ENCODE measurements around the gene CA7.

Gene CA7

GRCh38 chr16:66844342-66845079 is at the start of gene CA7:
Gene CA7, plus strand, starts transcription at chr16:66844414. Its CDS starts 74 bp downstream, at chr16:66844488.
- H3K4me3 ChIP-seq, result peak within 1 kb of the TSS; percentile 22; the same call in 1 of the 2 replicates
- no peak for DNase-seq (ENCODE audit: low read depth, low spot score)
- H3K36me3 ChIP-seq (ENCODE audit: insufficient read depth, low read length), result no peaks in the 10 kb centered on the region
- no peak within 1 kb of the TSS for H3K9ac ChIP-seq (ENCODE audit: insufficient read length)
- TF ChIP-seq EZH2 (IDR thresholded peaks at IDR 0.05) (no peak), FOXP2 (optimal IDR thresholded peaks at IDR 0.05; ENCODE audit: control extremely low read depth, extremely low read length, insufficient read depth) (no peak)
- H3K27ac ChIP-seq, result no peak within 1 kb of the TSS
- no peaks in the 10 kb centered on the region for H3K9me3 ChIP-seq (ENCODE audit: low read depth, low read length)

DNA sequence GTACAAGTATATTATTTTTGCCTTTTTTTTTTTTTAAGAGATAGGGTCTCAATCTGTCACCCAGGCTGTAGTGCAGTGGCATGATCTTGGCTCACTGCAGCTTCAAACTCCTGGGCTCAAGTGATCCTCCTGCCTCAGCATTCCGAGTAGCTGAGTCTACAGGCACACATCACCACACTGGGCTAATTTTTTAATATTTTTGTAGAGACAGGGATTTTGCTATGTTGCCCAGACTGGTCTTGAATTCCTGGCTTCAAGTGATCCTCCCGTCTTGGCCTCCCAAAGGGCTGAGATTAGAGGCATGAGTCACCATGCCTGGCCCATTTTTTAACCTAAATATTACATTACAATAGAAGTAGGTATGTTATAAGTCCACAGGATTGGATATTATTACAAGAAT is 46.1 kb upstream of the CA7 start:
- Histone ChIP-seq H3K36me3 (ENCODE audit: insufficient read depth, low read length) (no peaks in the 10 kb centered on the region), H3K4me3 (no peak overlapping the region), H3K9me3 (ENCODE audit: low read depth, low read length) (no peaks in the 10 kb centered on the region), H3K9ac (ENCODE audit: insufficient read length) (no peak overlapping the region), H3K27ac (no peak overlapping the region)
- no peak for DNase-seq (ENCODE audit: low read depth, low spot score)
- TF ChIP-seq POLR2AphosphoS5 (IDR thresholded peaks at IDR 0.05; ENCODE audit: borderline replicate concordance, low read depth, low read length) (no peak), FOXP2 (optimal IDR thresholded peaks at IDR 0.05; ENCODE audit: control extremely low read depth, extremely low read length, insufficient read depth) (no peak), EZH2 (IDR thresholded peaks at IDR 0.05) (no peak)

- no peak overlapping the region for H3K4me3 ChIP-seq
- no peak overlapping the region for H3K9ac ChIP-seq (ENCODE audit: insufficient read length)
- peaks cover 21% of the 10 kb centered on the region for H3K36me3 ChIP-seq (ENCODE audit: insufficient read depth, low read length)
- no peaks in the 10 kb centered on the region for H3K9me3 ChIP-seq (ENCODE audit: low read depth, low read length)
- H3K27ac ChIP-seq, result no peak overlapping the region
- no peak for DNase-seq (ENCODE audit: low read depth, low spot score)
- no peak for TF ChIP-seq EZH2 (IDR thresholded peaks at IDR 0.05)
- no peak for TF ChIP-seq FOXP2 (optimal IDR thresholded peaks at IDR 0.05; ENCODE audit: control extremely low read depth, extremely low read length, insufficient read depth)
- no peak for TF ChIP-seq POLR2AphosphoS5 (IDR thresholded peaks at IDR 0.05; ENCODE audit: borderline replicate concordance, low read depth, low read length)
These were observed 43.4 kb upstream of the CA7 start for GRCh38 chr16:66800856-66801255.

- peaks cover 22% of the 10 kb centered on the region for H3K36me3 ChIP-seq (ENCODE audit: insufficient read depth, low read length)
These were observed 42.7 kb upstream of the CA7 start, which contains the start of gene TERB1 for GRCh38 chr16:66801320-66802105. Gene TERB1, minus strand, starts transcription at chr16:66801584. Its CDS starts 4,786 bp downstream, at chr16:66796798.

GRCh38 chr16:66802159-66802558 is 42.1 kb upstream of the CA7 start:
- Histone ChIP-seq H3K9me3 (ENCODE audit: low read depth, low read length) (no peaks in the 10 kb centered on the region), H3K27ac (no peak overlapping the region), H3K36me3 (ENCODE audit: insufficient read depth, low read length) (peaks cover 22% of the 10 kb centered on the region), H3K9ac (ENCODE audit: insufficient read length) (no peak overlapping the region), H3K4me3 (no peak overlapping the region)
- no peak for DNase-seq (ENCODE audit: low read depth, low spot score)
- TF ChIP-seq FOXP2 (optimal IDR thresholded peaks at IDR 0.05; ENCODE audit: control extremely low read depth, extremely low read length, insufficient read depth) (no peak), POLR2AphosphoS5 (IDR thresholded peaks at IDR 0.05; ENCODE audit: borderline replicate concordance, low read depth, low read length) (no peak), EZH2 (IDR thresholded peaks at IDR 0.05) (no peak)

More at GRCh38 chr16:66801320-66802105, 42.7 kb upstream of the CA7 start, which contains the start of gene TERB1:
- Histone ChIP-seq H3K27ac (no peak within 1 kb of the TSS), H3K9me3 (ENCODE audit: low read depth, low read length) (no peaks in the 10 kb centered on the region), H3K9ac (ENCODE audit: insufficient read length) (no peak within 1 kb of the TSS), H3K4me3 (no peak within 1 kb of the TSS)
- no peak for DNase-seq (ENCODE audit: low read depth, low spot score)
- TF ChIP-seq POLR2AphosphoS5 (IDR thresholded peaks at IDR 0.05; ENCODE audit: borderline replicate concordance, low read depth, low read length) (no peak), FOXP2 (optimal IDR thresholded peaks at IDR 0.05; ENCODE audit: control extremely low read depth, extremely low read length, insufficient read depth) (no peak), EZH2 (IDR thresholded peaks at IDR 0.05) (no peak)

- peaks cover 46% of the 10 kb centered on the region for H3K36me3 ChIP-seq (ENCODE audit: insufficient read depth, low read length)
- DNase-seq (ENCODE audit: low read depth, low spot score), result no peak
- no peak overlapping the region for H3K9ac ChIP-seq (ENCODE audit: insufficient read length)
- H3K27ac ChIP-seq, result no peak overlapping the region
- TF ChIP-seq FOXP2 (optimal IDR thresholded peaks at IDR 0.05; ENCODE audit: control extremely low read depth, extremely low read length, insufficient read depth) (no peak), EZH2 (IDR thresholded peaks at IDR 0.05) (no peak), POLR2AphosphoS5 (IDR thresholded peaks at IDR 0.05; ENCODE audit: borderline replicate concordance, low read depth, low read length) (no peak)
- H3K4me3 ChIP-seq, result no peak overlapping the region
- no peaks in the 10 kb centered on the region for H3K9me3 ChIP-seq (ENCODE audit: low read depth, low read length)
These were observed 34.4 kb upstream of the CA7 start for GRCh38 chr16:66809765-66810164.

- no peak overlapping the region for H3K4me3 ChIP-seq
- DNase-seq (ENCODE audit: low read depth, low spot score), result no peak
- no peak overlapping the region for H3K9ac ChIP-seq (ENCODE audit: insufficient read length)
- TF ChIP-seq POLR2AphosphoS5 (IDR thresholded peaks at IDR 0.05; ENCODE audit: borderline replicate concordance, low read depth, low read length) (no peak), EZH2 (IDR thresholded peaks at IDR 0.05) (no peak), FOXP2 (optimal IDR thresholded peaks at IDR 0.05; ENCODE audit: control extremely low read depth, extremely low read length, insufficient read depth) (no peak)
- no peak overlapping the region for H3K27ac ChIP-seq
- no peaks in the 10 kb centered on the region for H3K9me3 ChIP-seq (ENCODE audit: low read depth, low read length)
- peaks cover 40% of the 10 kb centered on the region for H3K36me3 ChIP-seq (ENCODE audit: insufficient read depth, low read length)
These were observed 33.8 kb upstream of the CA7 start for GRCh38 chr16:66810391-66810790.

DNA sequence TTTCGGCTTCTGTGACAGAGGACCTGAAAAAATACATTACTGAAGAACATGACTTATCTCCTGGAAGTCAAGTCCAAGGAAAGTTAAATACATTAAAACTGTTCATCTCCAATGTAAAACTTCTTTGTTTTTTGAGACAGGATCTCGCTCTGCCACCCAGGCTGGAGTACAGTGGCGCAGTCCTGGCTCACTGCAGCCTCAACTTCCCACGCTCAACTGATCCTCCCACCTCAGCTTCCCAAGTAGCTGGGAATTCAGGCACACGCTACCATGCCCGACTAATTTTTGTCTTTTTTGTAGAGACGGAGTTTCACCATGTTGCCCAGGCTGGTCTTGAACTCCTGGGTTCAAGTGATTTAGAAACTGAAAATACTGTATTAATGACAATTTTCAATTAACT is 33.2 kb upstream of the CA7 start:
- H3K9ac ChIP-seq (ENCODE audit: insufficient read length), result no peak overlapping the region
- no peak overlapping the region for H3K27ac ChIP-seq
- peaks cover 39% of the 10 kb centered on the region for H3K36me3 ChIP-seq (ENCODE audit: insufficient read depth, low read length)
- no peak for TF ChIP-seq POLR2AphosphoS5 (IDR thresholded peaks at IDR 0.05; ENCODE audit: borderline replicate concordance, low read depth, low read length)
- no peak for TF ChIP-seq FOXP2 (optimal IDR thresholded peaks at IDR 0.05; ENCODE audit: control extremely low read depth, extremely low read length, insufficient read depth)
- TF ChIP-seq EZH2 (IDR thresholded peaks at IDR 0.05), result no peak
- no peak for DNase-seq (ENCODE audit: low read depth, low spot score)
- H3K9me3 ChIP-seq (ENCODE audit: low read depth, low read length), result no peaks in the 10 kb centered on the region
- H3K4me3 ChIP-seq, result no peak overlapping the region

Data from SK-N-MC (cell line).